ENCODE data around the gene KDM6A.

GRCh38 chrX:45154033-45154360 lies 281.0 kb downstream of the KDM6A start:
- TF ChIP-seq GATA2 (IDR thresholded peaks at IDR 0.05; ENCODE audit: low read depth, low read length) (no peak), GATA3 (IDR thresholded peaks at IDR 0.05; ENCODE audit: low read depth, low read length) (no peak)

Data from SH-SY5Y (cell line).